ENCODE data around the gene CACNA2D1. TPM values are rescaled to one million over a fixed set of nuclear protein-coding genes. Genes with fewer than 3 reads are reported as not detected.

Gene CACNA2D1
- total RNA-seq, 4 donors from 2014 or later = 30.6 to 60.0 (median 45.7) TPM

DNA sequence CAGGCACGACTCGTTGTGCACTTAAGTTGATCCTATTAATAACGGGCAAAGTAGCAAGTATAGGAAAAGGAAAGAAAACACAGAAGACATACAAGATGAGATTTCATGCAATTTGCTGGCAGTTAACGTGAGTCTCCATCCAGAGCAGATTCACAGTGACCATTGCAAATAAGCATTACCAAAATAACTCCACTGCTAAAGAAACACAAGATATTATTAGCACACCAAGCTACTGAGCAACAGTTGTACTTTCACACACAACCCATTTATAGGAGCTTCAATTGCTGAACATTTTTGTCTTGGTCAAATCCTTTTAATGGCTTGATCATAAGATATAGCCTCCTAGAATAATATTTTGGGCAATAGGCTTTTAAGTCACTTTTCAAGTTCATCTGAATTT lies 486.1 kb downstream of the CACNA2D1 start:
- H3K36me3 ChIP-seq = peaks cover 0 to 7% (median 2%) of the 10 kb centered on the region in 4 donors
- no peak overlapping the region for H3K4me3 ChIP-seq
- H3K27me3 ChIP-seq = no peaks in the 10 kb centered on the region
- H3K4me1 ChIP-seq = no peaks in the 10 kb centered on the region
- H3K9me3 ChIP-seq = no peaks in the 10 kb centered on the region
- intact Hi-C loops (cut with DNase I) = loop anchor here (5.0 kb wide), 1 partner anchor 455 kb away; no protein-coding TSS in a partner anchor
- DNase-seq (ENCODE audit: extremely low spot score) = no peak
- H3K27ac ChIP-seq (replicated peaks in 1 of 4) = no peak overlapping the region
- TF ChIP-seq POLR2A (IDR thresholded peaks at IDR 0.05; ENCODE audit: low read depth) = no peak
- TF ChIP-seq, protein P1, sequence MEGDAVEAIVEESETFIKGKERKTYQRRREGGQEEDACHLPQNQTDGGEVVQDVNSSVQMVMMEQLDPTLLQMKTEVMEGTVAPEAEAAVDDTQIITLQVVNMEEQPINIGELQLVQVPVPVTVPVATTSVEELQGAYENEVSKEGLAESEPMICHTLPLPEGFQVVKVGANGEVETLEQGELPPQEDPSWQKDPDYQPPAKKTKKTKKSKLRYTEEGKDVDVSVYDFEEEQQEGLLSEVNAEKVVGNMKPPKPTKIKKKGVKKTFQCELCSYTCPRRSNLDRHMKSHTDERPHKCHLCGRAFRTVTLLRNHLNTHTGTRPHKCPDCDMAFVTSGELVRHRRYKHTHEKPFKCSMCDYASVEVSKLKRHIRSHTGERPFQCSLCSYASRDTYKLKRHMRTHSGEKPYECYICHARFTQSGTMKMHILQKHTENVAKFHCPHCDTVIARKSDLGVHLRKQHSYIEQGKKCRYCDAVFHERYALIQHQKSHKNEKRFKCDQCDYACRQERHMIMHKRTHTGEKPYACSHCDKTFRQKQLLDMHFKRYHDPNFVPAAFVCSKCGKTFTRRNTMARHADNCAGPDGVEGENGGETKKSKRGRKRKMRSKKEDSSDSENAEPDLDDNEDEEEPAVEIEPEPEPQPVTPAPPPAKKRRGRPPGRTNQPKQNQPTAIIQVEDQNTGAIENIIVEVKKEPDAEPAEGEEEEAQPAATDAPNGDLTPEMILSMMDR (IDR thresholded peaks at IDR 0.05) = no peak
- no peak for TF ChIP-seq EP300 (IDR thresholded peaks at IDR 0.05)
- TF ChIP-seq POLR2AphosphoS5 (IDR thresholded peaks at IDR 0.05) = no peak
- WGBS = 67% methylated on average over 4 of the region's 4 CpGs

DNA sequence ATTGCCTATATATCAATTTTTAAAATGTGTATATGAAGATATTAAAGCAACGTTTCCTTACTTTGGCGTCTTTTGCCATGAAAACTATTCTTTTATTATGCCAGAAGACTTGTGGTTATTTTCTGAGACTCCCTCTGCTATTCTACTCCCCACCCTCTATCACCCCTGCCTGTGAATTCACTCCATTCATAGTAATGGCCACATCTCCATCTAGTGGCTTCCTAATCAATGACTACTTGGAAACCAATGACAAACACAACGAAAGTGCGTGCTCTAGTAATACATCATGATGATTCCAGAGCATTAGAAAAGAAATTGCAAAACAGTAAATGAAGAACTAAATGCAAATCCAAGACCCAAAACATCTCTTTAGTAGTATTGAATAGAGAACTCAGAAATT lies 487.1 kb downstream of the CACNA2D1 start:
- intact Hi-C loops (cut with DNase I) = loop anchor here (5.0 kb wide), 1 partner anchor 454 kb away; no protein-coding TSS in a partner anchor
- Histone ChIP-seq H3K9me3 (no peaks in the 10 kb centered on the region), H3K36me3 (peaks cover 0 to 7% (median 2%) of the 10 kb centered on the region in 4 donors), H3K27me3 (no peaks in the 10 kb centered on the region), H3K27ac (replicated peaks in 1 of 4) (no peak overlapping the region), H3K4me1 (no peaks in the 10 kb centered on the region), H3K4me3 (no peak overlapping the region)
- no peak for TF ChIP-seq POLR2AphosphoS5 (IDR thresholded peaks at IDR 0.05)
- TF ChIP-seq, protein P1 (IDR thresholded peaks at IDR 0.05) = peak in 2 of 3 experiments; percentile 25 to 33
- WGBS = 70% methylated on average over 4 of the region's 4 CpGs
- DNase-seq (ENCODE audit: extremely low spot score) = no peak

DNA sequence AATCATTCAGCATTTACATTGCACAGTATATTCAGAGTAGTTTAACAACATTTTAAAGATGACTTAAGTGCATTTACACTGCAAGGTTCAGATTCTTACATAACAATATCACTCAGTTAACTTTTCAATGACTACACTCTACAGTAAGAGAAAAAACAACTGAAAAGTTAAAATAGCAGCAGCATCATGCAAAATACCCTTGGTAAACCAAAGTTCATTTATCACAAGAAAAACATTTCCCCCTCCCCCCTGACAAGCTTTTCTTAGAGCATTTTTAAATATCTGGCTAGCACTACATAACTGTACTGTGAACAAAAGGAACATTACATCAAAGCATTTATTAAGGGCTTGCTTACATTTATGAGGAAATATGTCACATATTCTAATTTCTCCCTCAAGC lies 494.3 kb downstream of the CACNA2D1 start:
- TF ChIP-seq POLR2AphosphoS5 (IDR thresholded peaks at IDR 0.05) = no peak
- Histone ChIP-seq H3K4me3 (no peak overlapping the region), H3K27me3 (no peaks in the 10 kb centered on the region), H3K27ac (replicated peaks in 1 of 4) (no peak overlapping the region), H3K9me3 (no peaks in the 10 kb centered on the region), H3K36me3 (no peaks in the 10 kb centered on the region), H3K4me1 (no peaks in the 10 kb centered on the region)
- DNase-seq (ENCODE audit: extremely low spot score) = no peak
- intact Hi-C loops (cut with DNase I) = no loop called here

DNA sequence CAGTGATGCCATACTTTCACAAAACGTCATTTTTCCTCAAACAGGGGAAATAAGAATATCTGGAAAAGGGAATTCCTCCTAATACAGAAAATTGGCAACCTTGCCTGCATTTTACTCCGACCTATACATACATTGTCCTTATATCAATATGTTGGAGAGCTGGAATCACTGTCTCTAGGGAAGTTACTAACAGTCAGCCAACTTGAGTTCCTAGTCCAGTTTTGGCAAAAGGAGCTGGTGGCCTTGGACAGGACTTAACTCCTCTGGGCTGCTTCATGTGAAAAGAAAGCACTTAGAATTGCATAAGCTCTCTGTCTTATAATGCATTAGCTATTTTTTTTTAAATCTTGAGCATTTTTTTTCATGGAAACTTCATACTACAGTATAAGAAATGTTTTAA lies 499.5 kb downstream of the CACNA2D1 start:
- WGBS = 77% methylated on average over 2 of the region's 2 CpGs
- DNase-seq (ENCODE audit: extremely low spot score) = no peak
- no peak for TF ChIP-seq POLR2AphosphoS5 (IDR thresholded peaks at IDR 0.05)
- TF ChIP-seq POLR2A (IDR thresholded peaks at IDR 0.05; ENCODE audit: low read depth) = no peak
- TF ChIP-seq, protein P1 (IDR thresholded peaks at IDR 0.05) = no peak
- no peak for TF ChIP-seq EP300 (IDR thresholded peaks at IDR 0.05)
- Histone ChIP-seq H3K27ac (replicated peaks in 1 of 4) (no peak overlapping the region), H3K36me3 (no peaks in the 10 kb centered on the region), H3K4me3 (no peak overlapping the region), H3K9me3 (no peaks in the 10 kb centered on the region), H3K27me3 (no peaks in the 10 kb centered on the region), H3K4me1 (no peaks in the 10 kb centered on the region)
- intact Hi-C loops (cut with DNase I) = no loop called here

DNA sequence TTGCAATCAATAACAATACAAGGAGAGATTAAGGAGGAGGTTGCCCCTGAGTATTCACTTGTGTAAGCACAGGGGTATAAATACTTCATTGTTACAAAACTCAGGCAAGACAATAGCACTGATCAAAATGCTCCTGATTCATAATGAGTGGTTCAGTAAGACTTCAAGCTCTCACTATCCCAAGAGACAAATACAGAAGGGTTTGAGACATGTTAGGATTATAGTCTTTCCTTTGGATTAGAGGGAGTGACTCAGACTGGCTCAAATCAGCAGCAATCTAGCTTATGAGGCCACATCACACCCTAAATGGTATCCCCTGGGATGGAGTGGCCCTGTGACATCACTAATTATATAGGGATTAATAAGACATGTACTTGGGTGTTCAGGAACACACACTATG lies 506.5 kb downstream of the CACNA2D1 start:
- H3K36me3 ChIP-seq = no peaks in the 10 kb centered on the region
- H3K27me3 ChIP-seq = no peaks in the 10 kb centered on the region
- intact Hi-C loops (cut with DNase I) = no loop called here
- H3K4me3 ChIP-seq = no peak overlapping the region
- H3K27ac ChIP-seq (replicated peaks in 1 of 4) = no peak overlapping the region
- no peaks in the 10 kb centered on the region for H3K4me1 ChIP-seq
- no peak for DNase-seq (ENCODE audit: extremely low spot score)
- H3K9me3 ChIP-seq = no peaks in the 10 kb centered on the region
- no peak for TF ChIP-seq EP300 (IDR thresholded peaks at IDR 0.05)
- TF ChIP-seq, protein P1 (IDR thresholded peaks at IDR 0.05) = no peak
- TF ChIP-seq POLR2A (IDR thresholded peaks at IDR 0.05; ENCODE audit: low read depth) = no peak
- TF ChIP-seq POLR2AphosphoS5 (IDR thresholded peaks at IDR 0.05) = no peak
